GM21360 (cell line): ENCODE data around the gene GPR18.
"Not testable (repeated sequence)": the region's sequence is repeated elsewhere in the genome, so short reads cannot be mapped to it uniquely, and the experiment has no call there.

Experiments used
- ATAC-seq: cut with Tn5 transposase; IDR thresholded peaks from one replicate; pipeline ENCODE4 v1.9.1; 2021; ENCODE audit warnings: mild to moderate bottlenecking, moderate library complexity; ENCODE audit not compliant: unreplicated experiment

The GPR18 gene

GRCh38 chr13:99231721-99232120, 26.5 kb downstream of the GPR18 start:
- ATAC-seq = peak; percentile 36

GRCh38 chr13:99230991-99231390, 27.2 kb downstream of the GPR18 start:
- ATAC-seq = no peak

DNA sequence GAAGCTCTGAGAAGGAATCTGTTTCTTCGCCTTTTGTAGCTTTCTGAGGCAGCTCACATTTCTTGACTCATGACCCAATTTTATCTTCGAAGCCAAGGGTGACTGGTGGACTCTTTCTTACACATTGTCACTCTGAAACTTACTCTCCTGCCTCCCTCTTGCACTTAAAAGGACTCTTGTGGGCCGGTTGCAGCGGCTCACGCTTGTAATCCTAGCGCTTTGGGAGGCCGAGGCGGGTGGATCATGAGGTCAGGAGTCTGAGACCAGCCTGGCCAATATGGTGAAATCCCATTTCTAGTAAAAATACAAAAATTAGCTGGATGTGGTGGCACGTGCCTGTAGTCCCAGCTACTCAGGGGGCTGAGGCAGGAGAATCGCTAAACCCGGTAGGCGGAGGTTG, 27.6 kb downstream of the GPR18 start:
- ATAC-seq = not testable (repeated sequence)

DNA sequence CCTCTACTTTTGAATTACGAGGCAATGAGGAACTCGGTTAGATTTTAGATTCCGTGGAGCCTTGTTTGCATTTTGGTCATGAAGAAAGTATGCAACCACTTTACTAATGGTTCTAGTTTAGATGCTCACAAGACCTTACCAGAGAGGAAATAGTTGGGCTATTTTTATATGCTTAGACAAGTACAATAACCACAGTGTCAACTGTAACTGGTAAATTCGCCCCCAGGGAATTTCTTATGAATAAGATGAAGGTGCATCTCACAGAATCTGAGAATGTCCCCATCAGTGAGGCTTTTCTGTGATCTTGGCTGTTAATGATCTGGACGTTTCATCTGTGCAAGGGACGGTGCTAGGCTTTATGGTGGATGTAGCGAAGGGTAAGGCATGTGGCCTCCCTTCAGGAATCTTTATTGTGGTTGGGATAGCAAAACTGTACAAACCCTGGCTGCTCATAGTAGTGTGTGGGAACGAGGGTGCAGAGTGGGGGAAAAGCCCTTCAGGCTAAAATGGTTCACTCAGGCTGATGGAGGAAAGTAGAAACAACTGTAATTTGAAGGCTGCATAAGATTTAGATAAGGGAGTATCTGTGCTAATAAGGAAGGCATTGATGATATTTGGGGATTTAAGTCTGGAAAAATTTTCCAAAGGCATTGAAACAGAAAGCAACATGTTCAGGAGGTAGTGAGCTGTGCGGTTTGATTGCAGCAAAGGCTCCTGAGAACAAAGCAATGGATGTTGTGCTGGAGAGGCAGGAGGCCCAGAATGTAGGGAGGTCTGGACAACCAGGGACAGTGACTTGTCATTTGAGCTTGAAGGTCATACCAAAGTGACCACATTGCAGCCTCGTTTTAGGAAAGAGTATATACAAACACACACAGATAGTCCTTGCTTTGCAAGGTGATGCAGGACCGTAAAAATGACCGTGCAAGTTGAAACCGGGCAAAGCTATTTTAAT, 29.2 kb downstream of the GPR18 start:
- peak; percentile 71 for ATAC-seq

DNA sequence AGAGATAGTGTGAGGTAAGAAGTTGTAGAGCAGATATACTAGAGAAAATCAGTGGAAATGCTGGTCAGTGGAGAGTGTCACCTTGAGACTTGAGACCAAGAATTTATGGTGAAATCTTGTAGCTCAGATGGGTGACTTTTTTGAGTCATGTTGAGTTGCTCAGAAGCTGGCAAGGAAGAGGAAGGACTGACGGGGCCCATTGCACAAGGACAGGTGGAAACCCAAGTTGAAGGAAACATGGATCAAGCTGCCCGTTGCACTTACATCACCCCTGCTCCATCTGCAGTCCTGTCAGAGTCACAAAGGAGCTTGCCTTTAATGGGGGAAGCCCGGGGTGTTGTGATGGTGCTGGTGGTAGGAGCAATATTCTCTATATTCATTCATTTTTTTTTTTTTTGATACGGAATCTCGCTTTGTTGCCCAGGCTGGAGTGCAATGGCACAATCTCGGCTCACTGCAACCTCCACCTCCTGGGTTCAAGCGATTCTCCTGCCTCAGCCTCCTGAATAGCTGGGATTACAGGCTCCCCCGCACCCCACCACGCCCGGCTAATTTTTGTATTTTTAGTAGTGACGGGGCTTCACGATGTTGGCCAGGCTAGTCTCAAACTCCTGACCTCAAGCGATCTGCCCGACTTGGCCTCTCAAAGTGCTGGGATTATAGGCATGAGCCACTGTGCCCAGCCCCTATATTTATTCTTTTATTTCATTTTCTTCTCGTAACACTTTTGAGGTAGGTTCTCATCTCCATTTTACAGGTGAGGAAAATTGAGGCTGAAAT, 30.1 kb downstream of the GPR18 start:
- no peak for ATAC-seq

DNA sequence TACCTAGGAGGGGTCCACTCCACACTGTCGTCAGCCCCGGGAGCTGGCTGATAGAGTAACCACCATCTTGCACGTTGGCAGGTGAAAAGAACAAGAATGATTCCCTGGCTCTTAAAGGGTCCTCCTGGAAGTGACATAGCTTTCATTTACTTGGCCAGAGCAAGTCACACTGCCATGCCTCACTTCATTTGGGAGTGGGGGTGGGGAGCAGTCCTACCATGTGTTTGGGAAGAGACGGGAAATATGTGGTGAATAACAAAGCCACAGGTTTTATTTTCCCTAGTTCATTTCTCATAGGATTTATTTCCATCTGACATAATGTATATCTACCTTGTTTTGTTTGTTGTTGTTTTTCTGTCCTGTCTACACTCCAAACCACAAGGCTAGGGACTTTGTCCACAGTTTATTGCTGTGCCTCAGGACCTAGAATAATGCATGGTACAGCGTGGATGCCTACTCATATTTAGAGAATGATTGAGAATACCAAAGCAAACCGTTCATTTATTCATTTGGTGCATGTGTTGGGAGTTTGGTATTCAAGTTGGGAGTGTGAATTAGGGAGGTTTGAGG, 30.8 kb downstream of the GPR18 start:
- ATAC-seq = no peak

DNA sequence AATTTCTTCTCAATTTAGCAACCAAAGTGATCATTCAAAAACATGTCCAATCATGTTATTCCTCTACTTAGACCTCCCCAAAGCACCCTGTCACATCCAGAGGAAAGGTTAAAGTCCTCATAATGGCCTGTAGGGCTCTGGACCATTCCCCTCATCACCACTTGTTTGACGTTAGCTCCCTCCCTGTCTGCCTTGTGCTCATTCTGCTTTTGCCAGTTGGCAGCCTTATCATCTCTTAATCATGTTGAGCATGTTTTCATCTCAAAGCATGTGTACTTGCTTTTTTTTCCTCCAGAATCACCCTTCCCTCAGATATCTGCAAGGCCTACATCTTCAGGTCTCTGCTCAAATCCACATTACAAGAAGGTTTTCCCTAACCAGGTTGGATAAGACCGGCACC, 31.7 kb downstream of the GPR18 start:
- no peak for ATAC-seq

- no peak for ATAC-seq
Observed at GRCh38 chr13:99225078-99225477, 33.1 kb downstream of the GPR18 start.

DNA sequence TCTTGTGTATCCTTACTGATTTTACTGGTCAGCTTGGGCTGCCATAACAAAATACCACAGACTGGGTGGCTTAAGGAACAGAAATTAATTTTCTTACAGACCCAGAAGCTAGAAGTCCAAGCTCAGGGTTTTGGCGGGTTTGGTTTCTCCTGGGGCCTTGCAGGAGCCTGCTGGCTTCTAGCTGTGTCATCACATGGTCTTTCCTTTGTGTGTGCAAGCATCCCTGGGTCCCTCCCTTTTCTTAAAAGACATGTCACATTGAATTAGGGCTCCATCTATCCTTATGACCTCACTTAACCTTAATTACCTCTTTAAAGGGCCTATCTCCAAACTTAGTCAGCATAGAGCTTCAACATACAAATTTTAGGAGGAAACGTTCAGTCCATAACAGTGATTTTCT, 34.2 kb downstream of the GPR18 start:
- ATAC-seq = no peak

- no peak for ATAC-seq
Observed at GRCh38 chr13:99223587-99223986, 34.6 kb downstream of the GPR18 start.

DNA sequence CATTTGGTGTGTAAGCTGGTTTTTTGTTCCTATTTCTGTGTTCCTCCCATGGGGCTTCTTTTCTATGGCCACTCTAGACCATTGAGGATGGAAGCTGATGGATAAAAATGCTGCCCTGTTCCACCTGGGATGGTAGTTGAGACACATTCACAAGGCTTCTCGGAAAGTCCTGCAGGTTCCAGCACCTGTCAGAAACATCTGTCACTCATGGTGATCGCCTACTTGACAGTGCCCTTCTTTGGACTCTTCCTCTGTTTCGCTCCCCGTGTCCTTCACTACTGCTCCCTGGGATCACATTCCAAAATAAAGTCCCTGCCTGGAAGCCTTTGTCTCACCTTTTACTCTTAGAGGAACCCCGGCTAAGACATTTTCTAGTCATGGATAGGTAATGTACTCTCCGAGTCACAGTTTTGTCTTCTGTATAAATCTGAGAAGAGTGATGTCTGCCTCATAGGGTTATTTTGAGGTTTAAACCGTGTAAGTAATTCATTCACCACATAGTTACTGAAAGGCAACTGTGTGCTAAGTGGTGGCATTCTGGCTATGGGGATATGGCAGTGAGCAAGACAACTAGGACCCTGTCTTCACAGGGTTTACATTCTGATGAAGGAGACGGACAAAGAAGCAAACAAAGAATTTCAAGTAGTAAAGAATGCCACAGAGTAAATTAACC, 36.5 kb downstream of the GPR18 start:
- no peak for ATAC-seq

GRCh38 chr13:99220199-99220935, 37.8 kb downstream of the GPR18 start:
- no peak for ATAC-seq

- ATAC-seq = peak; percentile 49
Observed at GRCh38 chr13:99218969-99219368, 39.2 kb downstream of the GPR18 start.

DNA sequence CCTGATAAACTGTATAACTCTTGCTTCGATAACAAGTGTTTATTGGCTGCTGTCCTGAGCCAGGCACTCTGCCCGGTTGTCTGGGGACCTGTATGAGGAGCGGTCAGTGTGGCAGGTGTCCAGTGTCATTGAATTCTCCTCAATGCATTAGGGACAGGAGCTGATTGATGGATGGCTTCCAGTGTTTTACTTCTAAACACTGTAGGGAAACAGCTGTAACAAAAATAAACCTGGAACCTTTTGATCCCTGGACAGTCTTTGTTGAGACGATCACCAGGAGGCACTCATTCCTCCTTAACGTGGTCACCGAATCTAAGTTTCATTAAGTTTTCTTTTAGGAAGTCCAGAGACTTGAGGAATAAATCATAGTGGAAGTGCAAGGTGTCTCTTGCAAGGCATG, 39.6 kb downstream of the GPR18 start:
- ATAC-seq = no peak

DNA sequence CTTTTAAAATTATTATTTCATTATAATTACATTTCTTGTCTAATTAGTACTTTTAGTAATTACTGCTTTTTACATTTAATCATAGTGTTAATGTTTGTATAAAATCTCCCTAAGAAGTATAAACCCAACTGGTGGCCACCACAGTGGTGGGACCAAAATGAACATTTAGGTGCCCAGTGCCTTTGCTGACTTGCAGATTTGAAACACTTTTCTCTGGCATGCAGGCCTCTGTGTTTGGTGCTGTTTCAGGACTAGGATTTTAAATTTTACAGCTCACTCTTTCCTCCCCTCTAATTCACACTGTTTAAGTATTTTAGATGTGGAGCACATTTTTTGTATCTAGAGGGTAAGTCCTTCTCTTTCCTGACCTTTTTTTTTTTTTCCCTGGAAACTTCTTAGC, 40.1 kb downstream of the GPR18 start:
- ATAC-seq = no peak

DNA sequence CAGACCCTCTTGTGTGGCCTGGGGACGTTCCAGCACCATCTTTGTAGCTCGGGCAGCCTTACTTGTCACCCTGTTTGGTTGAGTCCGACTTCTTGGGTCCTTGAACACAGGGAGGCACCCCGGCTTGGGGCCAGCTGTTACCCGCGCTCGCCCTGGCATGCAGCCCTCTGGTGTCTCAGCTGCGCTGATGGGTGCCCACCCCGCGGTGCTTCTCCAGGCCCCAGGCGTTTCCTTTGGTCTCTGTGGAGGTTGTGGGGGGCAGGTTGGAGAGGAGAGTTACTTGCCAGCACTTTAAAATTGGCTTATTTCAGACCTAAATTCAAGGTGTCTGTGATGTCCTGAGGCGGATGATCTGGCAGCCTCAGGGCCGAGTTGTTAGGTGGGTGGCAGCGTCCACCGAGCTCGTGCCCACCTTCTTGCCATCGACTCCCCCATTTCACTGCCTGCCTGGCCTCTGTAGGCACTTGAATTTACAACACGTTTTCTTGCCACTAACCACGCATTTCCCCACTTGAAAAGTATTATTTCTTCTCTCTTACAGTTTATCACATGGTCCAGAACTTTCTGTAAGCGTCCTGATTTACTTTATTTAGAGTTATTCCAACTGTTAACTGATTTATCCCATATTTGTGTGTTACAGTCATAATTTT, 40.6 kb downstream of the GPR18 start:
- ATAC-seq = no peak

DNA sequence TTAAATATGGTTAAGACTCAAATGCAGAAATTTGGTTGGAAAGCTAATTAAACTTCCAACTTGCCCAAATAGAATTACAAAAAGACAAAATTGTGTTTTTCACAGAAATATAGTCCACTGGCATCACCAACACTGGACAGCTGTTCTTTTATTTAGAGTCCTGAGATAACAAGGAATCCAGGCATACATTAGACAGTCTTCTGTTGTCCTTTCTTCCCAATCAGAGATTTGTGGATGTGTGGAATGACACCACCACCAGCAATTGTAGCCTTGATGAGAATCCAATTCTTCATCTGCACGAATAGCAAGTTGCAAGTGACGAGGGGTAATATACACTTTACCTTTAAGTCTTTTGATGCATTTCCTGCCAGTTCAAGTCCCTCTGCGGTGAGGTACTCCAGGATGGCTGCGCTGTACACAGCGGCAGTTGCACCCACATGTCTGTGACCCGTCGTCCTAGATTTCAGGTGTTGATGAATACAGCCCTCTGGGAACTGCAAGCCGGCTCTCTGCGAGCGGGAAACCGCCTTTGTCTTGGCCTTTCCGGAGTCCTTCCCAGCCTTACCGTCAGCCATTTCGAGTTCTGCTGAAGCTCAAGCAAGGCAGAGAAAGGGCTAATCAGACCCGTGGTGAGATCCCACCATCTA, 42.9 kb downstream of the GPR18 start:
- ATAC-seq = no peak

DNA sequence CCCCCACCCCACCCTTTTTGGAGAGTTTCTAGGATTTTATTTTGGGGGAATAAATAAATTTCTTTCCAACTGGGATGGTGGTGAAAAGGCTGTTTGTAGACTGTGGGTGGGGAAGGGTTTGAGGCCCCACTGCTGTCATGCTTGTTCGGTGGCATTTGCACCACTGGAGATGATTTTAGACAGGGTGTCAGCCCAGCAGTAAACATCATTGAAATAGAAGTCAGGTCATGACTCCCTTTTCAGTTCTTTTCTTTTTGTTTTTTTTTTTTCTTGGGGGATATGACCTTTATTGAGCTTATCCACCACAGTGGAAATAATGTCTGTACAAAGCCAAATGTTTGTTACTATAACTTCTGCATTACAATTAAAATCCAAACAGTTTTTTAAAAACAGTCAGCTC, 43.4 kb downstream of the GPR18 start:
- no peak for ATAC-seq

GRCh38 chr13:99214232-99214631, 43.9 kb downstream of the GPR18 start:
- ATAC-seq = peak; percentile 81
